Right lobe of liver (tissue), 6 donors: Measurements from ENCODE around the gene EIF6. TPM values are rescaled to one million over a fixed set of nuclear protein-coding genes. Genes with fewer than 3 reads are reported as not detected.
A peak's percentile ranks its signal among the peaks of the same experiment; 100 is the strongest.

ENCODE experiments used
- ATAC-seq, 4 donors: fragments of 200-7000 bp; cut with Tn5 transposase; one replicate each; pipeline ENCODE4 v1.9.1; 2020; ENCODE audit warnings: mild to moderate bottlenecking in 4 of 4, moderate library complexity in 4 of 4
- DNase-seq, 3 donors: peaks; one replicate each; pipeline ENCODE4 v3.0.0-alpha.2; 2020
- H3K27ac ChIP-seq, 3 donors: fragments of 200-600 bp; one replicate each; pipeline ENCODE4 v1.8.0; 2022
- H3K27me3 ChIP-seq, 2 donors: fragments of 200-600 bp; one replicate each; pipeline ENCODE4 v1.8.0; 2022
- H3K36me3 ChIP-seq, 4 donors: fragments of 200-600 bp; sonication (generic) in 1 of 4; one replicate each; pipeline versions ENCODE4 v1.5.1 to v1.8.0; 2017 to 2022; ENCODE audit warnings: control low read depth in 1 of 4
- H3K4me1 ChIP-seq, 4 donors: fragments of 200-600 bp; sonication (generic) in 1 of 4; one replicate each; pipeline versions ENCODE4 v1.5.1 to v1.8.0; 2017 to 2022; ENCODE audit warnings: control low read depth in 1 of 4
- H3K4me3 ChIP-seq, 3 donors: fragments of 200-600 bp; one replicate each; pipeline ENCODE4 v1.8.0; 2022
- H3K9me3 ChIP-seq, 4 donors: fragments of 200-600 bp; sonication (generic) in 1 of 4; one replicate each; pipeline versions ENCODE4 v1.5.1 to v1.8.0; 2017 to 2022; ENCODE audit warnings: control low read depth in 1 of 4
- CTCF ChIP-seq, 4 donors: fragments of 200-600 bp in 3 of 4; fragments of 450-650 bp in 1 of 4; IDR thresholded peaks; one replicate each; pipeline versions ENCODE4 v1.5.1 to v1.8.0; 2016 to 2022; ENCODE audit warnings: antibody characterized with exemption in 4 of 4, mild to moderate bottlenecking in 2 of 4
- POLR2A ChIP-seq: fragments of 450-650 bp; IDR thresholded peaks from one replicate; pipeline ENCODE4 v1.6.1; 2017; ENCODE audit warnings: antibody characterized with exemption, mild to moderate bottlenecking
- WGBS: methylation state at CpG from one replicate; pipeline ENCODE4 v1.1.6; 2018; ENCODE audit warnings: low coverage, low lambda C conversion rate; ENCODE audit not compliant: insufficient coverage; ENCODE audit errors: missing lambda C conversion rate; 5-methylcytosine and 5-hydroxymethylcytosine counted together
- intact Hi-C, 2 donors: fragments of 100-400 bp; cut with DNase I; formaldehyde crosslinking; loops; one replicate each; pipeline versions ENCODE4 v1.11.2 to v1.14.1; 2022
- total RNA-seq, 6 experiments: library from RNA; depleted of rRNA in 2 of 6; stranded (reverse); fragments of >200 nt in 2 of 6; fragmentation: NEBNext Ultra II Directional in 3 of 6; extraction: Animal tissue kit (Norgen Biotek cat#: 25700) in 3 of 6; gene quantifications; one replicate each; pipeline versions ENCODE4 v1.1.0 to v1.2.4, GENCODE V29; 2016 to 2023
- donor health status: DM: no; HTN: yes; CAD: no.
- donor health status: DM: no; HTN: no; CAD: no.
- donor health status: DM: no; HTN: no; CAD: no.
- donor health status: DM: no; HTN: yes; CAD: no.
- donor health status: DM: no; HTN: yes; CAD: no.

Gene EIF6
- total RNA-seq, 6 experiments from 2014 or later = 73.6 to 131 (median 83.3) TPM

- no peaks in the 10 kb centered on the region for H3K27me3 ChIP-seq
- peaks cover 0 to 32% (median 20%) of the 10 kb centered on the region in 4 donors for H3K4me1 ChIP-seq
- no peak for TF ChIP-seq CTCF (IDR thresholded peaks at IDR 0.05)
- ATAC-seq (no peak), DNase-seq (no peak)
- no peak overlapping the region for H3K4me3 ChIP-seq
- H3K36me3 ChIP-seq = no peaks in the 10 kb centered on the region
- H3K27ac ChIP-seq = peak overlapping the region in 1 of 3 donors; percentile 8
- WGBS = 63% methylated on average over 4 of the region's 4 CpGs
- no peaks in the 10 kb centered on the region for H3K9me3 ChIP-seq
- intact Hi-C loops = no loop called here
These were observed 44.1 kb upstream of the EIF6 start for GRCh38 chr20:35328689-35329088.

GRCh38 chr20:35328095-35328685, 43.6 kb upstream of the EIF6 start:
- Histone ChIP-seq H3K27ac (peak overlapping the region; percentile 8 to 67 (median 61)), H3K4me1 (peaks cover 0 to 28% (median 19%) of the 10 kb centered on the region in 4 donors), H3K36me3 (no peaks in the 10 kb centered on the region), H3K9me3 (no peaks in the 10 kb centered on the region), H3K4me3 (no peak overlapping the region), H3K27me3 (no peaks in the 10 kb centered on the region)
- no peak for DNase-seq
- WGBS = 81% methylated on average over 3 of the region's 3 CpGs
- no peak for TF ChIP-seq CTCF (IDR thresholded peaks at IDR 0.05)
- TF ChIP-seq POLR2A = no peak
- no peak for ATAC-seq
- intact Hi-C loops = no loop called here

- Histone ChIP-seq H3K4me3 (no peak overlapping the region), H3K27me3 (no peaks in the 10 kb centered on the region), H3K4me1 (peaks cover 0 to 28% (median 19%) of the 10 kb centered on the region in 4 donors), H3K36me3 (no peaks in the 10 kb centered on the region), H3K9me3 (no peaks in the 10 kb centered on the region), H3K27ac (peak overlapping the region; percentile 48 to 67 (median 61))
- WGBS = 44% methylated on average over 4 of the region's 4 CpGs
- intact Hi-C loops = no loop called here
- DNase-seq (peak in 2 of 3 donors; percentile 36 to 82), ATAC-seq (peak; percentile 86 to 93 (median 91))
- TF ChIP-seq POLR2A (peak; percentile 27), CTCF (IDR thresholded peaks at IDR 0.05) (no peak)
These were observed 42.8 kb upstream of the EIF6 start for GRCh38 chr20:35327074-35327976.

- ATAC-seq = peak; percentile 14 to 52 (median 34)
- Histone ChIP-seq H3K4me3 (no peak overlapping the region), H3K9me3 (no peaks in the 10 kb centered on the region), H3K27ac (peak overlapping the region; percentile 48 to 61 (median 52)), H3K27me3 (no peaks in the 10 kb centered on the region), H3K36me3 (no peaks in the 10 kb centered on the region), H3K4me1 (peaks cover 0 to 28% (median 19%) of the 10 kb centered on the region in 4 donors)
- 51% methylated on average over 3 of the region's 3 CpGs for WGBS
- DNase-seq = no peak
- no peak for TF ChIP-seq CTCF (IDR thresholded peaks at IDR 0.05)
- TF ChIP-seq POLR2A = no peak
- intact Hi-C loops = no loop called here
These were observed 42.1 kb upstream of the EIF6 start for GRCh38 chr20:35326740-35327073.
